H4 (cell line): ENCODE data around the gene PLPPR1. TPM values are rescaled to one million over a fixed set of nuclear protein-coding genes. Genes with fewer than 3 reads are reported as not detected.
"Not testable (repeated sequence)": the region's sequence is repeated elsewhere in the genome, so short reads cannot be mapped to it uniquely, and the experiment has no call there.

Experiments
- DNase-seq: peaks from one replicate; pipeline ENCODE4 v3.0.0-alpha.2; 2015; ENCODE audit warnings: low spot score
- total RNA-seq: library from RNA; depleted of rRNA; stranded (reverse); fragments of >200 nt; shearing (Covaris generic); gene quantifications from 2 replicates; pipeline ENCODE4 v1.2.3, GENCODE V29; 2014

Gene PLPPR1
- total RNA-seq, 1 experiment from 2014 or later = not detected

DNA sequence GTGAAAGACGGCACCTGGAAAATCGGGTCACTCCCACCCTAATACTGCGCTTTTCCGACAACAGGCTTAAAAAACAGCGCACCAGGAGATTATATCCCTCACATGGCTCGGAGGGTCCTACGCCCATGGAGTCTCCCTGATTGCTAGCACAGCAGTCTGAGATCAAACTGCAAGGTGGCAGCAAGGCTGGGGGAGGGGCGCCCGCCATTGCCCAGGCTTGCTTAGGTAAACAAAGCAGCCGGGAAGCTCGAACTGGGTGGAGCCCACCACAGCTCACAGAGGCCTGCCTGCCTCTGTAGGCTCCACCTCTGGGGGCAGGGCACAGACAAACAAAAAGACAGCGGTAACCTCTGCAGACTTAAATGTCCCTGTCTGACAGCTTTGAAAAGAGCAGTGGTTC lies 262.5 kb downstream of the PLPPR1 start:
- DNase-seq = not testable (repeated sequence)

DNA sequence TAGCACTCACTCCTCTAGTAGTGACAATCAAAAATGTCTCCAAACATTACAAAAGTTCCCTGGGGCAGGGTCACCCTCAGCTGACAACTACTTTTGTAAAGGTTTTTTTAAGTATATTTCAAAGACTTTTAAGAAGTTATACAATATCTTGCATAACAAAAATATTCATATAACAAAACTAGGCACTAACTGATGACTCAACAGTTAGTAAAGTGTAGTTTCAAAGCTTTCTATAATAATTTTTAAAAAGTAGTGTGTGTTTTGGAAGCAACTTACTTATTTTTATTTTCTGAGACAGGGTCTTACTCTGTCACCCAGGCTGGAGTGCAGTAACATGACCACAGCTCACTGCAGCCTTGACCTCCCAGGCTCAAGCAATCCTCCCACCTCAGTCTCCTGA lies 271.4 kb downstream of the PLPPR1 start:
- no peak for DNase-seq

DNA sequence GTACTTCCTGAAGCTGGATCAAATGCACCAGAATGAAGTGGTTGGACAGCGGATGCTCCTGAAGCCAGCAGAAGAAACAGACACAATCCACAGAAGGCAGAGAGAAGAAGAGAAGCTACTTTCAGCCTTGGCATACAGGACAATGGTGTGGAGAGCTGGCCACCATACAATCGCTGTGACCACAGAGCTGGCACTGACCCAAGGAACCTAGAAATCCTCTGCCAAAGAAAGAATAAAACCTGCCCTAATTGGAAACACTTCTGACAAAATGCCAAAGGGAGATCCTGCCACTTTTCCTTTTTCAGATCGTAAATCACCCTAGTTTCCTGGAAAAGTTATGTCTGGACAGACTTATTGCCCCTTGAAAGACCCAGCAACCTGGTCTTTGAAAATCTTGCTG lies 278.5 kb downstream of the PLPPR1 start:
- no peak for DNase-seq

DNA sequence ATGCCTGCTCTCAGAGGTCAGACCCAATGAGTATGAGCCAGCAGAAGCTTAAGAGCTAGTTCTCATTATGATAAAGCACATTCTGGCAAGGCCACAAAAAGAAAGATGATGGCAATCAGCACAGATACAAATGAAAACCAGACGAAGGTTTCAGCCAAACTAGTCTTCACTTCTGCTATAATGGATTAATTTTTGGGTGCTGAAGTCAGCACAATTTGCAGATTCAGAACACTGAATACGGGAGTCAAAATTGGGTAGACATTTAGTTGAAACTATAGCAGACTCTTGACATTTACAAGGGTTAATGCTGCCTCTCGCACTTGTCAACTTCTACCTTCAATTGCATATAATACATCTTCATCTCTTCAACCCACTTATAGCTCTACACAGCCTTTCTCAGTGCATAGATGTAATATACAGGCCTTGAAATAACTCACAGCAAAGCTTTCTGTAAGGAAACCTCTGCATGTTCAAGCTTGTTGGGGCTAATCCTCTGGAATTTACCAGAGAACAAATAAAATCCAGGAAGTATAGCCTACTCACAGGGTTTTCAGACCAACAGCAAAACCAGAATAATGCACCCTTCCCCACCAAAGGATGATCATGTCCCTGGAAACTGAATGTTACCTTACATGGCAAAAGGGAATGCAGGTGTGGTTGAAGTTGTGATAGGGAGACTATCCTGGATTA lies 279.1 kb downstream of the PLPPR1 start:
- DNase-seq = no peak

DNA sequence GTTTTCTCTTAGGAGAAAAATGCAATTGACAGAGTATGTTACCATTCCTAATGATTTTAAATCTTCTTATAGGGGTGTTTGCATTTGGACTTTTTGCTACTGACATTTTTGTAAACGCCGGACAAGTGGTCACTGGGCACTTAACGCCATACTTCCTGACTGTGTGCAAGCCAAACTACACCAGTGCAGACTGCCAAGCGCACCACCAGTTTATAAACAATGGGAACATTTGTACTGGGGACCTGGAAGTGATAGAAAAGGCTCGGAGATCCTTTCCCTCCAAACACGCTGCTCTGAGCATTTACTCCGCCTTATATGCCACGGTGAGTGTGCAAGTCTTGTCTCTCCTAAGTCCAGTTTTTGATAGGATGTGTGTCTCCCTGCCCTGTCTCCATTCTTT lies 280.6 kb downstream of the PLPPR1 start:
- DNase-seq = no peak

DNA sequence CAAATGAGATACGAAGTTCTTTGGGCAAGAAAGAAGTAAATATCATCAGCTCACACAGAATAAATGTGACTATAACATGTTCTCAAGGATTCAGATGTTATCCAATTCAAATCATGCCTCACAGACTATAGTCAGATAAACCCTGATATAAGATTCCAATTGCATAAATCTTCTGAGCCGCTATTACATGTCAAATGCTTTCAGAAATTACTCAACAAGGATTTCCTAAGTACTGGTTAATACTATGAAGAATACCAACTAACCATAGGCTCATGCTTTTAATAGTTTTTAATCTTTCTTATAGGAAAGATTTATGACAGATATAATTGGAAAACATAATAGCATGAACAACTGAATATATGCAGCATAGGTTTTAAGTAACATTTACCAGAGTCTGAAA lies 282.7 kb downstream of the PLPPR1 start:
- no peak for DNase-seq

DNA sequence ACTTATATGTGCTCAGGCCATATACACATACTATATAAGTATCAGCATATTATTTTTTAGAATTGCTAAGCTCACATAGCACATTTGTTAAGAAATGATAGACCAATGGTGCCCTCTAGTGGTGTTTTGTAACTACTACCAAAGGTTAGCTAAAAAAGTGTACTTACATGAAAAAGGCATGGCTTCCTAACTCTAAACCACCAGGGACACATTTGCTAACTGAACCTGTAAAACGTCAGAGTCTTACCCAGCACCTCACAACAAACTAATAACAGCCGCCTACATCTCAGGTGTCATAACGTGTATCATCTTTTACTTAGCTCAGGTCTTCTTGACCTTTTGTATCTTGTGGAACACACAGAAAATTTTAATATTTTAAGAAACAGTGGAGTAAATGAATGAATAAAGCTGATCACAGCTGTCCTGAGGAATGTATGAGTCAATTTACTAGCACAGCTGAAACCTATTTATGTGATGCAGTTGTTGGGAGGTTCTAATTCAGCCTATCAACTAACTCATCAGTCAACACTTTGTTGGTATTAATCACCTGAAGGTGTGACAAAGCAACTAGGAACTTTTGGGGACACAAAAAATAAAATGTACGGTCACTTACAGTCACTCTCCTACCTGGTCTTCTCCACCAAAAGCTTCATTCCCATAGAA lies 283.4 kb downstream of the PLPPR1 start:
- peak; percentile 76 for DNase-seq

DNA sequence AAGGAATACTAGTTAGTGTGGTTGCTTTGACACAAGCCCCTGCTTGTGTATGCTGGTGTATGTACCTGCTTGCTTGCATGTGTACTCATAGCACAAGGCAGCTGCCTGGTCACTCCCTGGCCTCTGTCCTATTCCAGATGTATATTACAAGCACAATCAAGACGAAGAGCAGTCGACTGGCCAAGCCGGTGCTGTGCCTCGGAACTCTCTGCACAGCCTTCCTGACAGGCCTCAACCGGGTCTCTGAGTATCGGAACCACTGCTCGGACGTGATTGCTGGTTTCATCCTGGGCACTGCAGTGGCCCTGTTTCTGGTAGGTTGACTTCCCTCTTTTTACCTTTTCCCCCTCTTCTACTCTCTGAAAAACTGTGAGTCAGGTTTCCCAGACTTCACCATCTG lies 284.1 kb downstream of the PLPPR1 start:
- DNase-seq = no peak

DNA sequence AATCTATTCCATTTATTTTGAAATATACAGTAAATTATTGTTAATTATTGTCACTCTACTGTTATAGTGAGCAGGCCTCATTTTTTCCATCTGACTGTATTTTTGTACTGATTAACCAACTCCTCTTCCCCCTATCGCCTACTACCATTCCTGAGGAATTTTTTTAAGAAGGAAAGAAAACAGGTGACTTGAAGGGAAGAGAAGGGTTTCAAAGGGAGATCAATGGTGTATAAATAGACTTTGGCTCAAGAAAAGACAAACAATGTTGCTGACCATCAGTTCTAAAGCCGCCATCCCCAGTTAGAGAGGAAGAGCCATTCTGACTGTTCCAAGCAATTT lies 286.6 kb downstream of the PLPPR1 start:
- DNase-seq = no peak

DNA sequence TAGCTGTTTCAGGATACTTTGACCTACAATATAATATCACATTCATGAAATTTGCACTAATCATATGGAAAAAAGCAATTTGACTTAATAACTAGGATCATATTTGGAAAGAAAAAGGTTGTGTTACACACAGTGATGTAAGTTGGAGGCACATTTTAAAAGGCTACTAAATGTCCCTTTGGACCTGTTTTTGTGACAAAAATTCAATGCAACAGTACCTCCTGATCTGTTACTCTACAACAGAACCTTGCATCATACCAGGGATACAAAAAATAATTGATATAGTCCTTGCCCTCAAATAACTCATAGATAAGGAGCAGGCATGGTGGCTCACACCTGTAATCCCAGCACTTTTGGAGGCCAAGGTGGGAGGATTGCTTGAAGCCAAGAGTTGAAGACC lies 289.2 kb downstream of the PLPPR1 start:
- no peak for DNase-seq

DNA sequence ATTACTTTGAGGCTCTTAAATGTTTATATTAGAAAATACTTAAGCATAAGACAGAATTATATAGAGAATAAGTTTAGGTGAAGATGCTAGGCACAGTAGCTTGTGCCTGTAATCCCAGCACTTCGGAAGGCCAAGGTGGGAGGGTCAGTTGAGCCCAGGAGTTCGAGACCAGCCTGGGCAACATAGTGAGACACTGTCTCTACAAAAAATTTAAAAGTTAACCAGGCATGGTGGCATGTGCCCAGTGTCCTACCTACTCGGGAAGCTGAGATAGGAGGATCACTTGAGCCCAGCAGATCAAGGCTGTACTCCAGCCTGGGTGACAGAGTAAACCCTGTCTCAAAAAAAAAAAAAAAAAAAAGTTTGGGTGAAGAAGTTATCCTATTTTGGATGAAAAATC lies 294.6 kb downstream of the PLPPR1 start:
- no peak for DNase-seq

DNA sequence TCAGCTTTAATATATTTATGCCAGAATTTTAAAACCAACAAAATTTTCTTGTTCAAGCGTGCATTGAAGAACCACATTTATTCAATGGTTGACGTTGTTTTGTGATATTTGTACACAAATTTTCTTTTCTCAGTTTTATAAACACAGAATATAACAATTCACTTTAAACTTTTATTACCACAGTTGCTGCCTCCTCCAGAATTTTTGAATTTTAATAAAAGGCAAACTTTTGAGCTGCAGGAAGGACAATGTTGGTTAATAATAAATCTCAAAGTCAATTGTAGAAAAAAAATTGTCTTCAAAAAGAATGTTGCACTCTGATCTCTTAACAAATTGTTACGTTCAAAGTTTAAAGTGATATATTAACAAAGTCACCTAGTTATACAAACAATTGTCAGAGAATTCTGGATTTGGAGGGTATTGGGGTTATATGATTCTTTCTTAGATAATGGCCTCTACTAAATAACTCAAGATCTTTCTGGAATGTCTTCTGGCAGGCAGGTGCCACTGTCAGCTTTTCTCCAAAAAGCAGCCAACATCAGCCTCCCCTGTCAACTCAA lies 295.8 kb downstream of the PLPPR1 start:
- DNase-seq = no peak

DNA sequence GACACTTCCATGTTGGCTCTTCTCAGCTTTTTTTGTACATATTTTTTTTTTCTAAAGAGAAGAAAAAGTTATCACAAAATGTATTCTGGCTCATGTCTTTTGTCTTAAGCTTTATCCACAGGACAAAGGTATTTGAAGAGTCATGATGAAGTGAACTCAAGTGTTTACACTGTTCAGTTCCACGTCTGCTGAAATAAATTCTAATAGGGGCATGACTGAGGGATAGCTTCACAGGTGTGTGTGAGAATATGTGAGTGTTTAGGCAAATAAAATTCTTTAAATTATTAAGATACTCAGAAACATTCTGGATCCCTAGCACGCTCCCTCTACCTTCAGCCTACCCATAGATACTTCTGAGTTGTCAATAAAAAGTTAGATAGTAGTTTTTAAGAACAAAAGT lies 296.5 kb downstream of the PLPPR1 start:
- no peak for DNase-seq

DNA sequence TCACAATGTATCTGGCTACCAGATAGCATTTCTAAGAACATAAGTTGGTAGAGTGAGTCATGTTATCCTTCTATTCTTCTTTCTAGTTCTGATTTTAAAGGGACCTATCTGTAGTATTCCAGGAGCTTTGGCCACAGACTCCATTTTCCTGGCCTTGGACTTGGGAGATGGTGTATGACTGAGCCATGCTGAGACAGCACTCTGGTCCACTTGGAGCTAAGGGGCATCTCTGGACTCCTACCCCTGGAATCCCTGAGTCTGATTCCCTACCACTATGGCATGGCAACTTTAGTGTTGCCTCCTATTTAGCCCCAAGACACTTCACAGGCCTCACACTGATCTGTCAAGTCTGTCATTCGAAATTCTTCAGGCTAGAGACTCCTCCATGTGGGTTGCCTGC lies 297.5 kb downstream of the PLPPR1 start:
- DNase-seq = no peak

DNA sequence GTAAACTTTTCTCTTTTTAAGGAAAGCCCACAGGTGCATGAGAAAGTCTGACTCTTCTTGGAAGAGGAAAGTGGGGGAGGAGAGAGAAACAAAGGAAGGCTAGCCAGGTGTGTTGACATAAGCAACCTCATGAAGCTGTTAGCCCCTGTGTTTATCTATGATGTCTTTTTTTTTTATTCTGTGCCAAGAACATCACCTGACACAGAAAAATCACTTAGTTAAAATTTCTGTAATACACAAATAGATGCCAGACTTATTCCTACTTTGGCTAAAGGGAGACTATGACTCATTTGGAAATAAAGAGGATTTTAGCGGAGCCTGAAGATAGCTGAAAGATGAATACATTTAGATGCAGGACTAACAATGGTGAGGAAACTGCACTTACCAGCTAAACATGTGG lies 298.0 kb downstream of the PLPPR1 start:
- DNase-seq = no peak

DNA sequence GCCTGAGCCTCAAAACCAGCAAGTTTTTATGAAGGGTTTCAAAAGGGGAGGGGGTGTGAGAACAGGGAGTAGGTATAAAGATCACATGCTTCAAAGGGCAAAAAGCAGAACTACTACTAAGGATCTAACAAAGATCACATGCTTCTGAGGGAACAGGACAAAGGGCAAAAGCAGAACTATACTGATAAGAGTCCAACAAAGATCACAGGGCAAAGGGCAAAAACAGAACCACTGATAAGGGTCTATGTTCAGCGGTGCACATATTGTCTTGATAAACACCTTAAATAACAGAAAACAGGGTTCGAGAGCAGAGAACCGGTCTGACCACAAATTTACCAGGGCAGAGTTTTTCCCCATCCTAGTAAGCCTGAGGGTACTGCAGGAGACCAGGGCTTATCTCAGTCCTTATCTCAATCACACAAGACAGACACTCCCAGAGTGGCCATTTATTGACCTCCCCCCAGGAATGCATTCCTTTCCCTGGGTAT lies 298.9 kb downstream of the PLPPR1 start:
- DNase-seq = not testable (repeated sequence)

DNA sequence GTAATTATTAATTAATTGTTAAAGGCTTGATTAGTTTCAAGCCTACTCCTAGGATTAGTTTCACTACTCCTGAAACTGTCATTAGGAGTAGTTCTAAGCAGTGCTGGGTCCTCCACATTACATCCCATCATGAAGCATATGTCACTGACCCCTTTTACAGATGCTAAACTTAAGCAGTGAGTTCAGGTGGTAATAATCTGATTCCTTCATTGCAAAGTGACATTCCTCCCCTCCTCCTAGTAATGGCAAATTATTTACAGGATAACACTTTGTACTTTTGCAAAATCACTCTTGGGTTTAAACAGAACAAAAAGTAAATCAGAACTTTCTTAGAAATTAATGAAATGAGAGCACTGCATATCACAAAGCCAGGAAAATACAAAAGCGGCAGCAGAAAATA lies 303.8 kb downstream of the PLPPR1 start:
- DNase-seq = no peak

DNA sequence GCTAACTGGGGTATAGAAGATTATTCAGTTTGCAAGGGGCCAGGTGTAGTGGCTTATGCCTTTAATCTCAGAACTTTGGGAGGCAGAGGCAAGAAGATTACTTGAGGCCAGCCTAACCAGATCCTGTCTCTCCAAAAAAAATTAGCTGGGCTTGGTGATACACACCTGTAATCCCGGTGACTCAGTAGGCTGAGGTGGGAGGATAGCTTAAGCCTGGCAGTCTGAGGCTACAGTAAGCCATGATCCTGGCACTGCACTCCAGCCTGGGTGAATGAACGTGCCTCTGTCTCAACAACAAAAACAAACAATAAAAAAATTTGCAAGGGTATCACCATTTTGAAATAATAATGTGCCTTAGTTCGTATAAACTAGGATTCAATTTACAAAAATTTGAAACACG lies 305.0 kb downstream of the PLPPR1 start:
- no peak for DNase-seq

DNA sequence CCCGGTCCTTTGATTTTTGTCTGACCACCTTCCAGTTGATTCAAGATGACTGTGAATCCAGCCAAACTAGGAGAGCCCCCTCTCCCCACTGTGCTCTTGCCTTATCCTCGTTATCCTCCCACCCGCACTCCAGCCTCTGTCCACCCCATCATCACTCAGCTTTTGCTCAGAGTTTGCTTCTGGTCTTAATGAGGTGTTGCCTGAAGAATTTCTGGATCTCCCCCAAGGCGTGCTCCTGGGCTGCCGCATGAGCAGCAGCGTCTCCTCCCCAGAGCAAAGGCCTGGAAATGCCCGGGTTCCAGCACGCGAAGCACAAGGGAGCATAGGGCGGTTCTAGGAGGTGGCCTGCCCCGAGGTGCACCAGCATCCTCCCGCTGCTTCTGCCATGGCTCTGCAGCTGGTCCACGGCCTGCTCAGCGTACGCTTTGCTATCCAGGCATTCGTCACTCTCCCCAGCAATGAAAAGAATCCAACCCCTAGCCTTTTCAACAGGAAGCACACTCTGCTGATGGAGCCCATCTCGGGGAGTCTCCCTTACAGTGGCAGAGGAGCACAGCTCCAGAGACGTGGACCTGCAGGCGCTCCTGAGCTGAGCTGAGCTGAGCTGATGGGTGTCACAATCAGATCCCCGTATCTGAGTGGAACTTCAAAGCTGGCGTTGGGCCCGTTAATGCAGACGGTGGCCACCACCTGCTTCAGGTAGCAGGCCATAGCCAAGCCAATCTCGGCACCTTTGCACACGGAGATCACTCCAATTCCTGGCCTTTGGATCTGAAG lies 305.6 kb downstream of the PLPPR1 start:
- DNase-seq = no peak

DNA sequence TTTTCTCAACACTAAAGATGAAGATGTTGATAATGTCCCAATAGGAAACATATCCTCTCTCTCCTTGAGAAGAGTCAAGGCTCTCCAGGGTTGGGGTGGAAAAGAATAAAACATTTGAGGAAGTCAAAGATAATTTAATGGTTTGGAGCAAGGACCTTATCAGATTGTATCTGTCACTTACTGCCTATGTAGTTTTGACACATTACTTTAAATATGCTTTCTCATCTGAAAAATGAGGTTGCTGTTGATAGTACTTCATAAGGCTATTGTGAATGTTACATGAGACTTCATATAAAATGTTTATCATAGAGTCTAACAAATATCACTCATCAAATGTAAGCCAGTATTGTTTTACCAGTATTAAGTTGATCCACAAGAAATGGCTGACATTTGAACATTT lies 307.6 kb downstream of the PLPPR1 start:
- DNase-seq = no peak

DNA sequence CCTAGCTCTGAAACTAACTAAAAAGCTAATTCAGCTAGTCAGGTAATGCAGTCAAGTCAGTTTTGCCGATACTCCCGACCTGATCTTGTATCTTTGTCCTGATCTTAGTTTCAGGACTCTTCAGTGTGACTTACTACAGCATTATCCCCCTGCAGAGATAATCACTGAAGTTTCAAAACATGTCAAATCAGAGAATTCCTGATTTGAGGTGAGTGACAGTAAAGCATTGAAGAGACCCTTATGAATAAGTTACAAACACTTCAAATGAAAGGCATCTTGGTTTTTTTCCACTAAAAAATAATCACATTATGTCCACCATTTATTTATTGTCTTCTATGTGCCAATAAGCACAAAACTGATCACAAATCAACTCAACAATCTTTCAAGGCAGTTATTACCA lies 308.7 kb downstream of the PLPPR1 start:
- no peak for DNase-seq

DNA sequence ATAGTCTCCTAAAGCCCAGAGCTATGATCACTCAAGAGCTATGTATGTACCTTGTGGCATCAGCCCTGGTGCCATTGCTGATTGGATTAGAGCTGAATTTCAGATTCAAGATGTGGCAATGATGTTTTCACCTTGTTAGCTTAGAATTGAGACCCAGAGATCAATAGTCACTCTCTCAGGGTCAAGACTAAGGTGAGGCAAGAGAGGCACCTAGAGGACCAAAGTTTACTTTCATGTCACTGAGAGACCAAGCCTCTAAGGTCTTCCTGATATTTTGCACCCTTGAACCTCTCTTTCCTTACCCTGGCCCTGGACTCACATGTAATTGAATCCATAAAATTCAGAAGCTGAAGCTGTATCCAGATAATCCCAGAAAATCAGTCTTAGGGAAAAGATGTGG lies 313.4 kb downstream of the PLPPR1 start:
- no peak for DNase-seq

DNA sequence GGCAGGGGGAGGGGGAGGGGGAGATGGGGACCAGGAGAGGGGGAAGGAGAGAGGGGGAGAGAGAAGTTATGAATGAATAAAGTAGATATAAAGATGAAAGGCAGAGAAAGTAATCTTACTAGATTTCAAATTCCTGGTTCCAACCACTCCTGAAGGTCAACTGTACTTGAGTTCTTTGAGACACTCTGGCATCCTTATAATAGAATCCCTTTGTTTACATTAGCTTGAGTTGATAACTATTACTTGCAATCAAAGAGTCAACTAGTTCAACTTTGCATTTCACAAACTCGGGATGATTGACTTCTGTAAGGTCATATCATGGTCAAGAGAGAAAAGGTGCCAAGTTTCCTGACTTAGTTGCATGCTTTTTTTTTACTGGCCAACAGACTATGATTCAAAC lies 314.1 kb downstream of the PLPPR1 start:
- no peak for DNase-seq
